ENCODE measurements around the gene RCAN1. TPM values are rescaled to one million over a fixed set of nuclear protein-coding genes. Genes with fewer than 3 reads are reported as not detected.

Gene RCAN1
- total and polyA plus RNA-seq, 9 of the 15 experiments (the other 6 are each of a cell fraction or from before 2014, with no cell fraction given): 4.4 to 16.5 (median 12.3) TPM

DNA sequence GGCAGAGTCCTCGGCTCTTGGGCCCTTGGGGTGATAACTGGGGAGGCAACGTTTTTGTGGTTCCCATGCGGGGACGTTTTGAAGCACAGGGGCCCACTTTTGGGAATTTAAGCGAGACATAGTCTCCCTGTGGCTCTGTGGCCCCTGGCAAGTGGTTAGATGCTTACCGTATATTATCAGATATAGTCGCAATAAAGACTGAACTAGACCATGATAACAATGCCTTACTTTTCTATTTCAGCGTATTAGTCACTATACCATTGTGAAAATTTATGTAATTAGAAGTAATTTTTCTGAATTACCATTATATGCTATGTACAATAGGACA is 538 bp upstream of the RCAN1 start (continued):
- TF ChIP-seq L3MBTL2 (IDR thresholded peaks at IDR 0.05) (peak; percentile 63; the same call in 1 of the 2 replicates), CSDE1 (IDR thresholded peaks at IDR 0.05) (no peak), BCLAF1 (IDR thresholded peaks at IDR 0.05; ENCODE audit: borderline replicate concordance in 1 of 2, control insufficient read depth in 1 of 2, low read depth in 2 of 2, low read length in 1 of 2) (no peak), ZC3H8 (IDR thresholded peaks at IDR 0.05) (no peak), FOXK2 (conservative IDR thresholded peaks at IDR 0.05 in 1 of 2, IDR thresholded peaks at IDR 0.05 in 1 of 2; ENCODE audit: low read depth in 2 of 2) (no peak), GTF3C2 (IDR thresholded peaks at IDR 0.05; ENCODE audit: borderline replicate concordance, extremely low read depth, insufficient read length) (no peak), ELF1 (tag; IDR thresholded peaks at IDR 0.05) (peak; percentile 25; the same call in 1 of the 2 replicates), SRSF9 (IDR thresholded peaks at IDR 0.05; ENCODE audit: borderline replicate concordance, low read depth, low read length) (no peak)
- TF ChIP-seq, protein P1, sequence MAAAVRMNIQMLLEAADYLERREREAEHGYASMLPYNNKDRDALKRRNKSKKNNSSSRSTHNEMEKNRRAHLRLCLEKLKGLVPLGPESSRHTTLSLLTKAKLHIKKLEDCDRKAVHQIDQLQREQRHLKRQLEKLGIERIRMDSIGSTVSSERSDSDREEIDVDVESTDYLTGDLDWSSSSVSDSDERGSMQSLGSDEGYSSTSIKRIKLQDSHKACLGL (CRISPR knock-in tag; IDR thresholded peaks at IDR 0.05; ENCODE audit: borderline replicate concordance, poor library complexity, severe bottlenecking): no peak
